Stimulated activated naive CD4-positive, alpha-beta T cell treated with Interleukin-2 at 50 U/mL for 16 hours (primary cell): ENCODE measurements around the gene INF2.
A peak's percentile ranks its signal among the peaks of the same experiment; 100 is the strongest.
"Not testable (repeated sequence)": the region's sequence is repeated elsewhere in the genome, so short reads cannot be mapped to it uniquely, and the experiment has no call there.

Experiments
- DNase-seq: peaks from one replicate; lab custom pipeline; 2025; lab: John Stamatoyannopoulos, UW

INF2 gene

GRCh38 chr14:104689109-104689880, at the start of gene INF2:
Gene INF2, plus strand, starts transcription at chr14:104689618. Its CDS starts 11,748 bp downstream, at chr14:104701366.
- DNase-seq = peak; percentile 45

- DNase-seq = peak; percentile 16
Measured at GRCh38 chr14:104639885-104640548, 49.4 kb upstream of the INF2 start.

- DNase-seq = no peak
Measured at GRCh38 chr14:104640681-104641080, 48.7 kb upstream of the INF2 start.

- DNase-seq = no peak
Measured at GRCh38 chr14:104641753-104642539, 47.5 kb upstream of the INF2 start.

- no peak for DNase-seq
Measured at GRCh38 chr14:104642540-104642868, 46.9 kb upstream of the INF2 start.

- DNase-seq = no peak
Measured at GRCh38 chr14:104643306-104643705, 46.1 kb upstream of the INF2 start.

- DNase-seq = no peak
Measured at GRCh38 chr14:104644091-104644635, 45.3 kb upstream of the INF2 start.

- no peak for DNase-seq
Measured at GRCh38 chr14:104644656-104645378, 44.6 kb upstream of the INF2 start.

- DNase-seq = no peak
Measured at GRCh38 chr14:104647467-104648043, 41.9 kb upstream of the INF2 start.

GRCh38 chr14:104650057-104650980, 39.1 kb upstream of the INF2 start:
- peak; percentile 32 for DNase-seq

GRCh38 chr14:104650981-104651875, 38.2 kb upstream of the INF2 start:
- no peak for DNase-seq

- no peak for DNase-seq
Measured at GRCh38 chr14:104651876-104652260, 37.5 kb upstream of the INF2 start.

- DNase-seq = no peak
Measured at GRCh38 chr14:104652386-104652785, 37.0 kb upstream of the INF2 start.

GRCh38 chr14:104653130-104653920, 36.1 kb upstream of the INF2 start:
- not testable (repeated sequence) for DNase-seq

- DNase-seq = no peak
Measured at GRCh38 chr14:104654119-104654518, 35.3 kb upstream of the INF2 start.

- no peak for DNase-seq
Measured at GRCh38 chr14:104655128-104655848, 34.1 kb upstream of the INF2 start.

- no peak for DNase-seq
Measured at GRCh38 chr14:104656014-104656714, 33.3 kb upstream of the INF2 start.
